Measurements from ENCODE around the gene RBM17.

- no peak for TF ChIP-seq CTCF (IDR thresholded peaks at IDR 0.05)
- no peak for TF ChIP-seq POLR2A (IDR thresholded peaks at IDR 0.05)
These were observed 27.1 kb downstream of the RBM17 start for GRCh38 chr10:6115824-6116350.
